Left lobe of liver (tissue), 2 donors: ENCODE measurements around the gene UROS. TPM values are rescaled to one million over a fixed set of nuclear protein-coding genes. Genes with fewer than 3 reads are reported as not detected.

Experiments
- ATAC-seq: fragments of 200-7000 bp; cut with Tn5 transposase; one replicate; pipeline ENCODE4 v1.9.1; 2020; ENCODE audit warnings: mild to moderate bottlenecking, moderate library complexity
- DNase-seq: peaks from one replicate; pipeline ENCODE4 v3.0.0-alpha.2; 2020; ENCODE audit warnings: low spot score
- total RNA-seq: library from RNA; stranded (reverse); gene quantifications from one replicate; pipeline ENCODE4 v1.2.1, GENCODE V29; 2021
- donor health status: DM: no; HTN: no; CAD: no; lungs with moderate emphysema.
- donor health status: DM: no; HTN: yes; CAD: no.

UROS gene
- total RNA-seq, 1 donor from 2014 or later, result 28.3 TPM

DNA sequence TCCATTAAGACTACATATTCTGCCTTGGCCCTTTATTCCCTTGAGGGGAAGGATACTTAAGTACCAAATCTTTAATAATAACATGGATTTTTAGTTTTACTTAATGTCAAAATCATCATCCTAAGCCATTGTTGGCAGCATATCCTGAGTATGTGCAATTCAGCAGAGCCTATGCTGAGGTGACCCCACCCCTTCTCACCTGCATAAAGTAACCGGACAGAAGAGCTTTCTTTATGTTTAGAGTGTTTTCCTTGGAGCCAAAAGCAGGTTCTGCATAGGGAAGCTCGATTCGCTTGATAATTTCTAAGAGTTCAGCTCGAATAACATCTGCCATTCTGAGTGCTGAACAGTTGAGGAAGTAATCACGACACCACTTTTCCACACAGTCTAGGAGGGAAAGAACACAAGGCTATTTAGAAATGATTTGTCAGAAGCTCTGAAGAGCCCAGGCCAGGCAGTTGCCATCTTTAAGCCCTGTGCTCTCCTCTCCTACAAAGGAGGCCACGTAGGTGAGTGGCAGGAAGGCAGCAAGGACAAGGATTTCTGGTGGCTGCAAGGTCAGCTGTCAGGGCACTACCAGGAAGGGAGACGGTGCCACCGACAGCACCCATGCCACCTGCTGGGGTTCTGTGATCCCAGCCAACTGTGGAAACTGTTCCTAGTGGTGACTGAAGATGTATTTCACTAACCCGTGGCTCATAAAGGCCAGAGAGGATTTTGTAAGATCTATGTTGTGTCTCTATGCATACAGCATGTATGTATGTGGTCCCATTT lies 15.9 kb upstream of the UROS start:
- DNase-seq (no peak), ATAC-seq (no peak)

DNA sequence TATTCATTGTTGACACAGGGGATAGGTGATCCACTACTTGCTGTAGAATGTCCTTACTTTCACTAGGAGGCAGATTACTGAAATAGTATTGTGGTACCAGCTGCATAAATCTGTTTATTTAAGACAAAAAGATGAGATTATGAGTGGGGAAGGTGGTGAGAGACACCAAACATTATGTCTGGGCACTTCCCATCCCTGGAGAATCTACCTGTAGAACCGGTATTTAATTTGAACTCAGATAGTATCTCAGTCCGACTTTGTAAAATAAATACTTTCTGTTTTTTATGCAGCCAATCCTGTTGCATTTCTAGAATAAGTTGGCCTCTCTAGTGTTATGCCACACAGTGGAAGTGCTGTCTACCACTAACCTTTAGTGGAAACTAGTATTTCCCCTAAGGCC lies 13.7 kb upstream of the UROS start:
- no peak for ATAC-seq
- no peak for DNase-seq

- no peak for ATAC-seq
Observed at GRCh38 chr10:125828311-125828710, 5.3 kb upstream of the UROS start.

DNA sequence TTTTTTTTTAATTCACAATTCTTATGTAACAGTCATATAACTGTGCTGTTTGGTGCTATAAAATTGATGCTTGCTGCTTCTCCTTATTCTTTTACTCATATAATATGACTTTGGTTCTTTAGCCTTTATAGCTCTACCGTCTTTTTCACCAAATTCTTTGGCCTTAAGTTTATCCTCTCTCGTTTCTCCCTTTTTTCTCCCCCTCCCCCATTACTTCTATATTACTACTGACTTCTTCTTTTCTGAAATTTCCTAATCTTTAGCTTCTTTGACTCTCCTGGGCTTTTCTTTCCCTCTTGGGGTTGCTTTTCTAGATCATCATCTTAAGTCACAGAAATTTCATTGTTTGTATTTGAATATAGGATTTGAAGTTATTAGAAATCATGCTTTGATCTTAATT lies 4.1 kb upstream of the UROS start:
- no peak for DNase-seq
- ATAC-seq, result no peak

More at GRCh38 chr10:125828311-125828710, 5.3 kb upstream of the UROS start:
- DNase-seq, result no peak

GRCh38 chr10:125824736-125825135 lies 1.7 kb upstream of the UROS start:
- DNase-seq (no peak), ATAC-seq (no peak)

- no peak for ATAC-seq
- no peak for DNase-seq
Observed at GRCh38 chr10:125823663-125824251, 699 bp upstream of the UROS start.

DNA sequence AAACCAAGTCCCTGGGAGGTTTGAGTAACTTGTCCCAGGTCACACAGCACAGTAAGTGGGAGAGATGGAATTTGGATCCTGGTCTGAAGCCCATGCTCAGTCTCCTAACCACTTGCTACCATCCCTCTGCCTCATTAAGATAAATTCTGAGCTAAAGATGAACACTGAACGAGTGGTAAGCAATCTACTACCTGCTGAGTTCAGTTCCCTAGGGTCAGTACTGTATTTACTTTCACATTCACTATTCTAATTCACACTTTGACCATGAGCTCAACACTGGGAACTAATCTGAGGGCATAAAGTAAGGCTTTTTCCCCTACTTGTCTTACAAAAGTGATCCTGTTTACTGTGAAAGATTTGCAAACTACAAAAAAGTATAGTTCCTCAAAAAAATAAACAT lies 2.4 kb downstream of the UROS start:
- DNase-seq (no peak), ATAC-seq (no peak)

- DNase-seq (no peak), ATAC-seq (no peak)
Observed at GRCh38 chr10:125817337-125817946, 5.6 kb downstream of the UROS start.

GRCh38 chr10:125816548-125816947 lies 6.5 kb downstream of the UROS start:
- ATAC-seq (no peak), DNase-seq (no peak)

DNA sequence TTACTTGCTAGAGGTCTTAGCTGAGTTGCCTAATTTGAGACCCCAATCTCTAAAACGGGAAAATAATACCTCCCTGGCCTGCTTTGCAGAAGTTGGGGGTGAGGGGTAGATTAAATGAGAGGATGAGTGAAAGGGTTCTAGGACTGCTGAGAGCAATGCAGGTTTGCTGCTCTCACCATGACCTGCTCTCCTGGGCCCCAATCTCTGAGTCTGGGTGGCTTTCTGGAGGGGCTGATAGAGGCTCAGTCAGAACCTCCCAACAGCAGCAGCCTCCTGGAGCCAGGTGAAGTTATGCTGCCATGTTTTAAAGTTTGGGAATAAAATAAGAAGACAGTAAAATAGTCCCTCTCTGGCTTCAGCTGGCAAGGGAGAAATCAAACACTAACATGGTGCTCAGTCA lies 7.3 kb downstream of the UROS start:
- ATAC-seq (no peak), DNase-seq (no peak)

- DNase-seq (no peak), ATAC-seq (no peak)
Observed at GRCh38 chr10:125812128-125812750, 10.8 kb downstream of the UROS start.

- no peak for ATAC-seq
Observed at GRCh38 chr10:125811251-125811650, 11.8 kb downstream of the UROS start.

GRCh38 chr10:125808047-125808446 lies 15.0 kb downstream of the UROS start:
- DNase-seq (no peak), ATAC-seq (no peak)

More at GRCh38 chr10:125811251-125811650, 11.8 kb downstream of the UROS start:
- DNase-seq, result no peak

DNA sequence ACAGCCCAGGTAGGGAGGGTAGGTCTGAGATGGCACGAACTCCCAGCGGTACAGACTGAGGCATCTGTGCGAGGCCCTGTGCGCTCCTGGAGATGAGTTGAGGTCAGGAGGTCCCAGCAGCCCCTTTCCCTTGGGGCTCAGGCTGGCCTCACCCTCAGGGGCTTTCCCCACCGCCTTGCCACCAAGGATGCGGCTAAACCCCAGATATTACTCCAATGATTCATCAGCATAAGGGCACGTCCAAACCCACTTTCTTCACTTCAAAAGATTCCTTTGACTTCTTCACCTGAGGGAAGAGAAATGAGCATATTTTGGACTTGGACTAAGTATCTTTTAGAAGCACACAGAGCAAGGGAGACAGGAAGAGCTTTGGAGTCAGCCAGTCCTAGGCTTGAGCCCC lies 20.3 kb downstream of the UROS start:
- DNase-seq (no peak), ATAC-seq (no peak)

- ATAC-seq (no peak), DNase-seq (no peak)
Observed at GRCh38 chr10:125802131-125802530, 20.9 kb downstream of the UROS start.

DNA sequence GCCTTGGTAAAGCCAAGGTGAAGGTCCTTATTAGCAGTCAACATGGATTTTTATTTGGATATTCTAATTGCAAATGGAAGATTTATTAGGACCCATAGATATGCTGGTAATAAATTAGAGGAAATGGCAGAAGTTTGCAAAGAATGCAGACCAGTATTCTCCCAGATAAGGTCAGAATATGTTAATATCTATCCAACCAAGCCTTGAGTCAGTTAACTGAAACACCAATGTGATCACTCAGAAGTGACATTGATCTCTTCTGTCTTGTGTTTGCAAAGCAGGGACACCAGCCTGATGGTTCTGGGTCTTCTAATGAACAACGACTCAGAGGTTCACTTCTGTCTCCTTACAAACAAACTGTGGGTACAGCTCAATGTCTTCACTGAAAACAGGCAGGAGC lies 21.5 kb downstream of the UROS start:
- DNase-seq (no peak), ATAC-seq (no peak)

DNA sequence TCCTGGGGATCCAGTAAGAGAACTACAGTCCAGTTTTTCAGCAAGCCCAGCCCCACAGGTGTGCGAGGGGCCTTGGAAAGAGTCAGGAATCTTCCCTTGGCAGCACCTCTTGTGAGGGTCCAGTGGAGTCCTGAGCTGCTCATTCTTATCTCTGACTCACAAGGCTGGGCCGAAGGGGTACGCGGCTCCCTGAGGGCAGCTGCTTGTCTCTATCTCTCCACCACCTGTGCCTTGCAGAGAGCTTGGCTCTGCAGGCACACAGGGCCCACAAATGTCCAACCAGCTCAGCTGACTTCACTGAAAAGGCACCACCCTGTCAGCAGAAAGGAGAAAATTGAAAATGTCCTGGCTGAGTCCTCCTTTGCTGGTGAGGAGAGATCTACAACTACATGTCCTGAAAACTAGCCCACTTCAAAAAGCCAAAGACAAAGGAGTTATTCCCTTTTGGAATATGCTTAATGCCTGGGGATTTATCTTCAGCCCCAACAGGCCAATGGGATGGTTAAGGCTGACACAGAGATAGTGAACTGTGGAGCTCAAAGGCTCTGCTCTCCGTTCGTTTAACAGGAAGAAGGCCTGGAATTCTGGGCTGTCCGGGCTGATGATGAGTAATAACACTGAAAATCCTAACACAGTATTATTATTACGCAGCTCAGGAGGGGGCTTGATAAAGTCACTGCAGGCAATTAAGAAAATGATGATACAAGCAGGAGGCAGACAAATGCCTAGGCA lies 23.4 kb downstream of the UROS start:
- ATAC-seq (no peak), DNase-seq (no peak)

- ATAC-seq (no peak), DNase-seq (no peak)
Observed at GRCh38 chr10:125797994-125798662, 24.9 kb downstream of the UROS start.

- ATAC-seq (no peak), DNase-seq (no peak)
Observed at GRCh38 chr10:125797424-125797823, 25.6 kb downstream of the UROS start.

- ATAC-seq (no peak), DNase-seq (no peak)
Observed at GRCh38 chr10:125795637-125796190, 27.3 kb downstream of the UROS start.
